HG02623 (cell line): ENCODE data around the gene RPS6KA2.
A peak's percentile ranks its signal among the peaks of the same experiment; 100 is the strongest.

Experiments
- ATAC-seq: cut with Tn5 transposase; IDR thresholded peaks from one replicate; pipeline ENCODE4 v1.9.1; 2021; ENCODE audit warnings: moderate library complexity; ENCODE audit not compliant: unreplicated experiment

RPS6KA2 gene

GRCh38 chr6:166508726-166509125 is 118.3 kb downstream of the RPS6KA2 start:
- no peak for ATAC-seq

GRCh38 chr6:166507809-166508564 is 119.1 kb downstream of the RPS6KA2 start:
- no peak for ATAC-seq

- no peak for ATAC-seq
Observed at GRCh38 chr6:166507380-166507779, 119.7 kb downstream of the RPS6KA2 start.

GRCh38 chr6:166505133-166505905 is 121.7 kb downstream of the RPS6KA2 start:
- ATAC-seq, result no peak

- no peak for ATAC-seq
Observed at GRCh38 chr6:166504100-166504499, 123.0 kb downstream of the RPS6KA2 start.

- no peak for ATAC-seq
Observed at GRCh38 chr6:166503167-166503744, 123.8 kb downstream of the RPS6KA2 start.

- ATAC-seq, result no peak
Observed at GRCh38 chr6:166502453-166502852, 124.6 kb downstream of the RPS6KA2 start.

- ATAC-seq, result no peak
Observed at GRCh38 chr6:166501246-166501645, 125.8 kb downstream of the RPS6KA2 start.

- no peak for ATAC-seq
Observed at GRCh38 chr6:166500246-166500645, 126.8 kb downstream of the RPS6KA2 start.

- ATAC-seq, result peak; percentile 59
Observed at GRCh38 chr6:166499350-166500163, 127.5 kb downstream of the RPS6KA2 start.

- no peak for ATAC-seq
Observed at GRCh38 chr6:166498661-166499349, 128.2 kb downstream of the RPS6KA2 start.

GRCh38 chr6:166498228-166498627 is 128.8 kb downstream of the RPS6KA2 start:
- ATAC-seq, result no peak

GRCh38 chr6:166497087-166497899 is 129.8 kb downstream of the RPS6KA2 start:
- ATAC-seq, result no peak

GRCh38 chr6:166496460-166496859 is 130.6 kb downstream of the RPS6KA2 start:
- ATAC-seq, result no peak

- no peak for ATAC-seq
Observed at GRCh38 chr6:166495487-166496314, 131.3 kb downstream of the RPS6KA2 start.

GRCh38 chr6:166494757-166495486 is 132.1 kb downstream of the RPS6KA2 start:
- ATAC-seq, result no peak

GRCh38 chr6:166494101-166494441 is 133.0 kb downstream of the RPS6KA2 start:
- ATAC-seq, result no peak

GRCh38 chr6:166493427-166494100 is 133.5 kb downstream of the RPS6KA2 start:
- ATAC-seq, result no peak
